NCI-H2171 (cell line): ENCODE measurements around the gene SMIM27.
"Not testable (repeated sequence)": the region's sequence is repeated elsewhere in the genome, so short reads cannot be mapped to it uniquely, and the experiment has no call there.

Experiments used
- DNase-seq: peaks from one replicate; lab custom pipeline; 2025; lab: John Stamatoyannopoulos, UW

SMIM27 gene

GRCh38 chr9:32599021-32599420 lies 46.9 kb downstream of the SMIM27 start:
- not testable (repeated sequence) for DNase-seq
